Measurements from ENCODE around the gene PDE4D.

DNA sequence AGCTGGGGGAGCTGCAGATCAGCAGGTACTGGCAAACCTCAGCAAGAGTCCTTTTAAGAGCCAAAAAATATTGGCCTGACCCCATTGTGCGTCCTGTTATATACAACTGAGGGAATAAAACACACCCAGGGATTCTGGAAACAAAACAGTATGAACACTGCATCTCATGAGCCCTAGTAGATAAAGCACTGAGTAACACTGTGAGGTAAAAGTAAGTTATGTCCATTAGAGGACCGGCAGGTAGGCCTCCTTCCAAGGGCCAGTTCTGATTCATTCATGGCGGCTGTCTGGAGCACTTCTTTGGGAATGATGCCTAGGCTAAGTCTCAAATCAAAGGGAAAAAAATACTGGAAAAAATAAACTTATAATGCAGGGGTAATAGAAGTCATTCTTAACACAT is 64.9 kb downstream of the PDE4D start:
- no peak for TF ChIP-seq SUZ12 (IDR thresholded peaks at IDR 0.05; ENCODE audit: extremely low read depth, insufficient read depth, insufficient read length)
- TF ChIP-seq ZNF274 (IDR thresholded peaks at IDR 0.05; ENCODE audit: low read depth, low read length), result no peak
- no peak for TF ChIP-seq YY1 (IDR thresholded peaks at IDR 0.05; ENCODE audit: insufficient read depth, insufficient read length)

Measured in NT2/D1 (cell line).